Adrenal gland (tissue), 5 donors: ENCODE measurements around the gene KLF15.

Experiments used
- POLR2A ChIP-seq, 2 donors: fragments of 450-650 bp; IDR thresholded peaks; one replicate each; pipeline ENCODE4 v1.6.1; 2017; ENCODE audit warnings: antibody characterized with exemption in 2 of 2, mild to moderate bottlenecking in 2 of 2, moderate library complexity in 1 of 2
- TF ChIP-seq, protein P1 (sequence below), 6 experiments: fragments of 450-650 bp in 4 of 6; fragments of 200-600 bp in 2 of 6; sonication (generic) in 1 of 6; IDR thresholded peaks; 1 replicate in 5 of 6; 2 replicates in 1 of 6; pipeline versions ENCODE4 v1.5.1 to v1.8.0; 2016 to 2021; ENCODE audit warnings: antibody characterized with exemption in 6 of 6, mild to moderate bottlenecking in 2 of 6, moderate library complexity in 1 of 6
- donor health status: DM: no; HTN: no; CAD: no.

DNA sequence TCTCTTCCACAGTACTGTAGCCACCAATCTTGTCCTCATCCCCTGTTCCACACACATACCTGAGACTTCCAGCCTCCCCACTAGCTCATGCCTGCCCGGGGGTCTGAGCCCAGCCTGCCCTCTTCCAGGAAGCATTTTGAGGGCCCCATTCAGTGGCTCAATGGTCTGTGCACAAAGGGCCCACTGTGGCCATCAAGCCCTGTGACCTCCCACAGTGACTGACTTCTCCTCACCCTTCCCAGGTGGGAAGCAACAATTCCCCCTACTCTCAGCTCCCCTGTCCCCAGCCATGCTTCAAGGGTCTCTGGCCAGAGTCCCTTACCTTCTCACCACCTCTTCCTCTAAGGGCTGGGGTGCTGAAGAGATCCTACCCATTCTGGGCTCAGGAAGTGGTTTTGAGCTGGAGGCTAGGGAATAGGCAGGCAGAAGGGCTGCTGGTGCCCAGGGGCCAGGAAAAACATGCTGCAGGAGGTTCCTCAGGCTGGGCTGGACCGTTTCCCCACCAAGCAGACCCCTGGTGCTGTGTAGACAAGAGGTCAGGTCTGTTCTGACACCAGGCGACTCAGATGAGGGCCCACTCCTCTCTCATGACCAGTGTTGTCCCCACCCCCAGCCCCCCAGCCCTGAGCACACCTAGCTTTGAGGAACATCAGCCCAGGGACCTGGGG lies 3.0 kb upstream of the KLF15 start:
- TF ChIP-seq, protein P1, sequence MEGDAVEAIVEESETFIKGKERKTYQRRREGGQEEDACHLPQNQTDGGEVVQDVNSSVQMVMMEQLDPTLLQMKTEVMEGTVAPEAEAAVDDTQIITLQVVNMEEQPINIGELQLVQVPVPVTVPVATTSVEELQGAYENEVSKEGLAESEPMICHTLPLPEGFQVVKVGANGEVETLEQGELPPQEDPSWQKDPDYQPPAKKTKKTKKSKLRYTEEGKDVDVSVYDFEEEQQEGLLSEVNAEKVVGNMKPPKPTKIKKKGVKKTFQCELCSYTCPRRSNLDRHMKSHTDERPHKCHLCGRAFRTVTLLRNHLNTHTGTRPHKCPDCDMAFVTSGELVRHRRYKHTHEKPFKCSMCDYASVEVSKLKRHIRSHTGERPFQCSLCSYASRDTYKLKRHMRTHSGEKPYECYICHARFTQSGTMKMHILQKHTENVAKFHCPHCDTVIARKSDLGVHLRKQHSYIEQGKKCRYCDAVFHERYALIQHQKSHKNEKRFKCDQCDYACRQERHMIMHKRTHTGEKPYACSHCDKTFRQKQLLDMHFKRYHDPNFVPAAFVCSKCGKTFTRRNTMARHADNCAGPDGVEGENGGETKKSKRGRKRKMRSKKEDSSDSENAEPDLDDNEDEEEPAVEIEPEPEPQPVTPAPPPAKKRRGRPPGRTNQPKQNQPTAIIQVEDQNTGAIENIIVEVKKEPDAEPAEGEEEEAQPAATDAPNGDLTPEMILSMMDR (IDR thresholded peaks at IDR 0.05): no peak
- no peak for TF ChIP-seq POLR2A (IDR thresholded peaks at IDR 0.05)
